HL-60 (cell line): Measurements from ENCODE around the gene LBX1.

Source experiments
- DNase-seq, 2 experiments: peaks; one replicate each; pipeline ENCODE4 v3.0.0-alpha.2; 2010 to 2020; ENCODE audit warnings: low read depth in 1 of 2, low spot score in 1 of 2
- H3K27ac ChIP-seq: fragments of 250-450 bp; sonication (Bioruptor Pico); replicated peaks from 2 replicates; pipeline ENCODE4 v1.5.1; 2020; ENCODE audit warnings: mild to moderate bottlenecking, moderate library complexity
- H3K27me3 ChIP-seq: fragments of 250-450 bp; sonication (Bioruptor Pico); 2 replicates; pipeline ENCODE4 v1.5.1; 2021; ENCODE audit warnings: mild to moderate bottlenecking, moderate library complexity; ENCODE audit not compliant: insufficient read depth, poor library complexity, severe bottlenecking
- H3K4me3 ChIP-seq: replicated peaks from 2 replicates; pipeline ENCODE4 v1.5.1; 2011; ENCODE audit warnings: mild to moderate bottlenecking, control low read depth, low read length; ENCODE audit not compliant: insufficient read depth
- CTCF ChIP-seq: IDR thresholded peaks from one replicate; pipeline ENCODE4 v1.5.1; 2011; ENCODE audit warnings: low read length, control low read depth, inconsistent platforms; ENCODE audit not compliant: insufficient read depth
- GABPA ChIP-seq: IDR thresholded peaks from 2 replicates; pipeline ENCODE4 v1.6.1; 2012; ENCODE audit warnings: low read depth
- POLR2AphosphoS5 ChIP-seq: IDR thresholded peaks from 2 replicates; pipeline ENCODE4 v1.6.1; 2012; ENCODE audit warnings: low read depth
- REST ChIP-seq: IDR thresholded peaks from 2 replicates; pipeline ENCODE4 v1.6.1; 2012; ENCODE audit warnings: low read depth; ENCODE audit not compliant: insufficient replicate concordance
- SPI1 ChIP-seq: IDR thresholded peaks from 2 replicates; pipeline ENCODE4 v1.6.1; 2012; ENCODE audit warnings: low read depth, mild to moderate bottlenecking, borderline replicate concordance

LBX1 gene

GRCh38 chr10:101266381-101267289 is 37.4 kb upstream of the LBX1 start:
- DNase-seq, result no peak
- no peak overlapping the region for H3K27ac ChIP-seq
- H3K4me3 ChIP-seq, result no peak overlapping the region
- TF ChIP-seq CTCF (no peak), POLR2AphosphoS5 (no peak), SPI1 (no peak), REST (no peak), GABPA (no peak)
- H3K27me3 ChIP-seq, result peaks cover 6% of the 10 kb centered on the region

GRCh38 chr10:101263150-101263752 is 34.0 kb upstream of the LBX1 start:
- no peak for TF ChIP-seq SPI1
- no peak for TF ChIP-seq REST
- no peak for TF ChIP-seq CTCF
- TF ChIP-seq GABPA, result no peak
- TF ChIP-seq POLR2AphosphoS5, result no peak
- Histone ChIP-seq H3K4me3 (no peak overlapping the region), H3K27me3 (peaks cover 8% of the 10 kb centered on the region), H3K27ac (no peak overlapping the region)
- DNase-seq, result no peak

GRCh38 chr10:101262147-101262546 is 32.9 kb upstream of the LBX1 start:
- no peak for TF ChIP-seq REST
- TF ChIP-seq SPI1, result no peak
- TF ChIP-seq CTCF, result no peak
- no peak for TF ChIP-seq POLR2AphosphoS5
- no peak for TF ChIP-seq GABPA
- Histone ChIP-seq H3K27me3 (peaks cover 8% of the 10 kb centered on the region), H3K27ac (no peak overlapping the region), H3K4me3 (no peak overlapping the region)
- DNase-seq, result no peak
